Fibroblast of peridontal ligament (primary cell): ENCODE results near the gene HUNK.

Experiments
- DNase-seq: peaks from one replicate; pipeline ENCODE4 v3.0.0-alpha.2; 2010; ENCODE audit errors: extremely low read depth

The HUNK gene

DNA sequence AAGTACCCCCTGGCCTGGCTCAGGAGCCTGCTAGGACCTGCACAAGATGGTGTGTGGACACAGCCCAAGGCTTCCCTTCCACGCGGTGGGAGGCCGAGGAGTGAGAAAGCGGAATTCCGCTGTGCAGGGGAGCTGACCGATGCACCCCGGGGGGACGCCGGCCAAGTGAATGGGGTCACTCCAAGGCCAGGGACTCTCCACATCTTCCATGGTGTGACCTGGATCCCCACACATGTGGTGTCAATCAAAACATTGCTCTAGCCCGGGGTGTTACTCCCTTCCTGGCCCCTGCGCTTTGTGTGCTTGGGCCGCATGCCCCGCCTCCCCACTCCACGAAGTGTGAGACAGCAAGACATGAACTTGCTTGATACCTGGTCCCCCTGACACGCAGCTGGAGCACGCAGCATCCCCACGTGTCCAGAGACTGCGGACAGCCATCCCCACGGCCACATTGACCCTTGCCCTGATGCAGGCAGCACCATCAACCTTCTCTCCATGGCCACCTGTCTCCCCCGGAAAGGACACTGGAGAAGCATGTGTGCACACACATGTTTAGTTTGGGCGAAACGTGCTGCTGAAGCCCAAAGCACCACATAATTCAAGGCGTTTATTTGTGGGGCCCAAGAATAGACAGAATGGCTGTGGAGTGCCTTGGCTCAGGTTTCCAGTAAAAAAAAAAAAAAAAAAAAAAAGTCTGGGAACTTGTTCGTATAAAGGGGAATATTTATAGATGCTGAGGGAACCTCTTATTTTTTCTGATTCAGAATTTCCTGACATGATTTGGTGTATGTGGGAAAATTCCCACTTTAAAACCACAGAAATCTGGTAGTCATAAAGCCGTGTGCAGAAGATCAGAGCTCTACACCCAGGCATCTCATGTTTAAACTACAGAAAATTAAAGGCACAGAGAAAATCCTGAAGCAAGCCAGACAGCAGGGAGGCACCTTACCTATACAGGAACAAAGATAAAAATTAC is 171.7 kb downstream of the HUNK start:
- DNase-seq, result no peak

DNA sequence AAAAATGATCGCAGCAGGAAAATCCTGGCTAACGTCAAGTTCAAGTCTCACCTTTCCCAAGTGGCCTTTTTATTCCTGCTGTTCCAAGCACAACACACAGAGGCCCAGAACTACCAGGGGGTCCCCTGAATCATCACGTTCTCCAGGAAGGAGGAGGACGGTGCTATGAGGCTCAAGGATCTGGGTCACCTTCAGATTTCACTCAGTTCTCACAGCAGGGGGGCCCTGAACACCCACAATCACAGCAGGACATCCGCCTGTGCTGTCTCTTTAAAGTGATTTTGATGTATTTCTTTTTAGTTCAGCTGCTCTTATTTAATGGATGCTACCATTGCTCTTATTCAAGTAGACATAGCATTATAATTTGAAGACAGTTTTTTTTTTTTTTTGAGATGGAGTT is 173.4 kb downstream of the HUNK start:
- no peak for DNase-seq

DNA sequence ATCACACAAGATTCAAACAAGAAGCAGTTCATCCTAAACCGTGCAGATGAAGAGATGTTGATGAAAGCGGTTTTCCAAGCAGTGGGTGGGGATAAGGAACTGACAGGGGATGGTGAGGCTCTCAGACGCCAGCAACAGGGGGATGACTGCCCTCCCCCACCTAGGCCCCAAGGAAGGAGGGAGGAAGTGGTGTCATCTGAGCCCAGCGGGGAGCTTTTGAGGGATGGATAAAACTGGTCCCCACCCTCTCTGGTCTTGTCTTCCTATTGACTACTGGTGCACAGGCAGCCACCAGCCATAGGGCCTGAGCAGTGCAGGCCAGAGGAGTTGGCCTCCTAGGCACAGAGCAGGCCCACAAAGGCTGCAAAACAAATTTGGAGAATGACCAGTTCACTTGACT is 175.5 kb downstream of the HUNK start:
- DNase-seq, result no peak
